GM12878 (cell line): ENCODE measurements around the gene KLHL3. TPM values are rescaled to one million over a fixed set of nuclear protein-coding genes. Genes with fewer than 3 reads are reported as not detected.

Source experiments
- ATAC-seq: fragments of 200-7000 bp; cut with Tn5 transposase; 3 replicates; pipeline ENCODE4 v1.9.1; 2020; ENCODE audit warnings: mild to moderate bottlenecking, moderate library complexity
- BruUV-seq: library from RNA; stranded (reverse); fragments of 400-500 nt; replicated peaks from 2 replicates; lab custom pipeline; 2021; lab: Mats Ljungman, UMichigan
- CTCF ChIA-PET: fragments of 300-600 bp; sonication (Branson Sonifier 250); formaldehyde crosslinking; extraction: SDS; loops from one replicate; lab custom pipeline; 2021; ENCODE audit warnings: inconsistent platforms; lab: Yijun Ruan, JAX
- POLR2A ChIA-PET: fragments of 350-600 bp; formaldehyde crosslinking; extraction: SDS; loops from one replicate; lab custom pipeline; 2021; ENCODE audit warnings: inconsistent platforms; lab: Charles Lee
- RAD21 ChIA-PET: fragments of 300-600 bp; sonication (Branson Sonifier 250); formaldehyde crosslinking; loops from one replicate; lab custom pipeline; 2023; ENCODE audit warnings: antibody characterized with exemption; ENCODE audit not compliant: unreplicated experiment; lab: Charles Lee
- SMC1A ChIA-PET: fragments of 300-600 bp; sonication (Branson Sonifier 250); formaldehyde crosslinking; loops from one replicate; lab custom pipeline; 2023; ENCODE audit not compliant: unreplicated experiment, uncharacterized antibody; lab: Charles Lee
- DNase-seq: peaks from one replicate; pipeline ENCODE4 v3.0.0-alpha.2; 2011; ENCODE audit warnings: low read depth, low spot score
- FAIRE-seq: peaks from 3 replicates; lab custom pipeline; 2011; peaks lifted over from hg19 to GRCh38; lab: Jason Lieb, UNC
- H2AFZ ChIP-seq: 2 replicates; pipeline ENCODE4 v1.6.0; 2011; ENCODE audit warnings: low read depth, low read length, control low read depth; ENCODE audit not compliant: control insufficient read depth
- H3K27ac ChIP-seq: 2 replicates; pipeline ENCODE4 v1.5.1; 2011; ENCODE audit warnings: control low read depth; ENCODE audit not compliant: control insufficient read depth, insufficient read depth
- H3K27me3 ChIP-seq, 2 experiments: replicated peaks in 1 of 2; 2 replicates each; pipeline versions ENCODE4 v1.6.0 to v1.6.1; 2011; ENCODE audit warnings: low read length in 1 of 2; ENCODE audit not compliant: control insufficient read depth in 2 of 2, insufficient read depth in 2 of 2
- H3K36me3 ChIP-seq, 2 experiments: 2 replicates each; pipeline ENCODE4 v1.5.1; 2011; ENCODE audit warnings: low read length in 1 of 2; ENCODE audit not compliant: control insufficient read depth in 2 of 2, insufficient read depth in 2 of 2
- H3K4me1 ChIP-seq: 2 replicates; pipeline ENCODE4 v1.6.1; 2011; ENCODE audit warnings: mild to moderate bottlenecking, low read length, moderate library complexity, mixed read lengths; ENCODE audit not compliant: control insufficient read depth, insufficient read depth
- H3K4me2 ChIP-seq: 2 replicates; pipeline ENCODE4 v1.6.0; 2011; ENCODE audit warnings: control low read depth; ENCODE audit not compliant: control insufficient read depth, insufficient read depth
- H3K4me3 ChIP-seq: fragments of 200-600 bp; sonication (generic); 2 replicates; pipeline ENCODE4 v1.5.1; 2016
- H3K79me2 ChIP-seq: 2 replicates; pipeline ENCODE4 v1.6.0; 2011; ENCODE audit warnings: low read length; ENCODE audit not compliant: control insufficient read depth, insufficient read depth
- H3K9ac ChIP-seq: 2 replicates; pipeline ENCODE4 v1.8.0; 2011; ENCODE audit warnings: low read length, control low read depth, mixed read lengths; ENCODE audit not compliant: control insufficient read depth, insufficient read depth
- H3K9me3 ChIP-seq: replicated peaks from 3 replicates; pipeline ENCODE4 v1.5.1; 2011; ENCODE audit warnings: mild to moderate bottlenecking, low read length; ENCODE audit not compliant: control insufficient read depth, insufficient read depth
- H4K20me1 ChIP-seq: 2 replicates; pipeline ENCODE4 v1.6.0; 2011; ENCODE audit not compliant: control insufficient read depth, insufficient read depth
- CBX5 ChIP-seq: sonication (generic); IDR thresholded peaks from 2 replicates; pipeline ENCODE4 v1.6.1; 2016; ENCODE audit warnings: low read depth, moderate library complexity, mild to moderate bottlenecking, inconsistent platforms
- EGR1 ChIP-seq, 2 experiments: IDR thresholded peaks; 1 replicate in 1 of 2; 2 replicates in 1 of 2; pipeline ENCODE4 v1.6.1; 2011 to 2012; ENCODE audit warnings: low read depth in 2 of 2, low read length in 2 of 2, borderline replicate concordance in 1 of 2, mild to moderate bottlenecking in 1 of 2, moderate library complexity in 1 of 2
- EZH2 ChIP-seq: IDR thresholded peaks from 2 replicates; pipeline ENCODE4 v1.6.1; 2012; ENCODE audit warnings: low read depth, mild to moderate bottlenecking, control low read depth, inconsistent platforms, low read length, borderline replicate concordance; ENCODE audit not compliant: control insufficient read depth
- FOS ChIP-seq: IDR thresholded peaks from 3 replicates; pipeline ENCODE4 v1.6.1; 2011; ENCODE audit warnings: borderline replicate concordance; ENCODE audit not compliant: insufficient read length; ENCODE audit errors: extremely low read depth
- MEF2B ChIP-seq: fragments of 450-650 bp; IDR thresholded peaks from 2 replicates; pipeline ENCODE4 v1.6.1; 2018; ENCODE audit warnings: mild to moderate bottlenecking, moderate library complexity; ENCODE audit not compliant: partially characterized antibody, poor library complexity, severe bottlenecking
- NFXL1 ChIP-seq: fragments of 450-650 bp; IDR thresholded peaks from 2 replicates; pipeline ENCODE4 v1.6.1; 2017; ENCODE audit warnings: antibody characterized with exemption, mild to moderate bottlenecking, borderline replicate concordance
- NRF1 ChIP-seq: conservative IDR thresholded peaks from 2 replicates; pipeline ENCODE4 v1.6.1; 2011; ENCODE audit warnings: mild to moderate bottlenecking, low read depth, low read length, improper control_type of control experiment
- POLR2AphosphoS5 ChIP-seq: IDR thresholded peaks from 2 replicates; pipeline ENCODE4 v1.6.1; 2011; ENCODE audit warnings: mild to moderate bottlenecking, low read length, inconsistent platforms
- SMARCA5 ChIP-seq: fragments of 450-650 bp; IDR thresholded peaks from 2 replicates; pipeline ENCODE4 v1.6.1; 2017; ENCODE audit warnings: mild to moderate bottlenecking
- SUPT20H ChIP-seq: IDR thresholded peaks from 2 replicates; pipeline ENCODE4 v1.6.1; 2011; ENCODE audit warnings: low read depth, mild to moderate bottlenecking, low read length, moderate library complexity, borderline replicate concordance; ENCODE audit not compliant: control insufficient read depth
- TCF3 ChIP-seq: IDR thresholded peaks from 2 replicates; pipeline ENCODE4 v1.6.1; 2012; ENCODE audit warnings: low read depth, mild to moderate bottlenecking, low read length, borderline replicate concordance; ENCODE audit not compliant: insufficient read depth
- ZNF24 ChIP-seq: fragments of 450-650 bp; IDR thresholded peaks from 2 replicates; pipeline ENCODE4 v1.6.1; 2017; ENCODE audit warnings: antibody characterized with exemption, mild to moderate bottlenecking
- WGBS: methylation state at CpG from one replicate; pipeline ENCODE4 v1.1.6; 2016; ENCODE audit warnings: low lambda C conversion rate; ENCODE audit not compliant: insufficient replicate concordance, insufficient coverage; ENCODE audit errors: missing lambda C conversion rate; 5-methylcytosine and 5-hydroxymethylcytosine counted together
- in situ Hi-C: fragments of 300-500 bp; cut with MboI; formaldehyde crosslinking; loops from 9 replicates; pipeline ENCODE4 v1.14.3; 2018; ENCODE audit warnings: mixed read lengths
- intact Hi-C: fragments of 100-400 bp; cut with micrococcal nuclease; formaldehyde crosslinking; loops from one replicate; pipeline ENCODE4 v1.14.2; 2022; ENCODE audit not compliant: unreplicated experiment
- polyA plus RNA-seq, 11 experiments: library from polyadenylated mRNA; depleted of rRNA in 4 of 11; unstranded in 6 of 11; stranded (reverse) in 5 of 11; fragments of >200 nt; fragmentation: Nextera tagmentation in 4 of 11; fragmentation: Illumina TruSeq in 1 of 11; extraction: Ambion mirVana in 4 of 11; extraction: Trizol in 1 of 11; gene quantifications; 1 replicate in 1 of 11; 2 replicates in 10 of 11; pipeline versions ENCODE4 v1.2.1 to v1.2.3, GENCODE V29; 2011 to 2016; ENCODE audit warnings: inconsistent platforms in 2 of 11, missing spikeins in 2 of 11, low read depth in 1 of 11
- total RNA-seq, 4 experiments: library from RNA; depleted of rRNA in 3 of 4; stranded (reverse); fragments of >200 nt in 3 of 4; fragmentation: Illumina TruSeq in 1 of 4; extraction: Trizol in 1 of 4; gene quantifications; 2 replicates each; pipeline versions ENCODE4 v1.2.1 to v1.2.3, GENCODE V29; 2013 to 2021
- TF ChIP-seq, protein P1 (sequence below): IDR thresholded peaks from 2 replicates; pipeline ENCODE4 v1.6.1; 2011; ENCODE audit warnings: mild to moderate bottlenecking, low read depth, low read length, moderate library complexity; ENCODE audit not compliant: insufficient replicate concordance
- TF ChIP-seq, protein P2 (sequence below): IDR thresholded peaks from 2 replicates; pipeline ENCODE4 v1.6.1; 2012; ENCODE audit warnings: low read depth, low read length, improper control_type of control experiment
- TF ChIP-seq, protein P3 (sequence below): fragments of 150-350 bp; IDR thresholded peaks from 2 replicates; pipeline ENCODE4 v1.6.1; 2014; ENCODE audit warnings: mild to moderate bottlenecking, low read depth, low read length
- TF ChIP-seq, protein P4 (sequence below): fragments of 450-650 bp; formaldehyde crosslinking; IDR thresholded peaks from 2 replicates; pipeline ENCODE4 v1.5.0; 2022; ENCODE audit warnings: mild to moderate bottlenecking, missing genetic modification characterization

KLHL3 gene
- total and polyA plus RNA-seq, 10 of the 15 experiments (the other 5 are each of a cell fraction or from before 2014, with no cell fraction given) = 1.7 to 11.7 (median 5.6) TPM

DNA sequence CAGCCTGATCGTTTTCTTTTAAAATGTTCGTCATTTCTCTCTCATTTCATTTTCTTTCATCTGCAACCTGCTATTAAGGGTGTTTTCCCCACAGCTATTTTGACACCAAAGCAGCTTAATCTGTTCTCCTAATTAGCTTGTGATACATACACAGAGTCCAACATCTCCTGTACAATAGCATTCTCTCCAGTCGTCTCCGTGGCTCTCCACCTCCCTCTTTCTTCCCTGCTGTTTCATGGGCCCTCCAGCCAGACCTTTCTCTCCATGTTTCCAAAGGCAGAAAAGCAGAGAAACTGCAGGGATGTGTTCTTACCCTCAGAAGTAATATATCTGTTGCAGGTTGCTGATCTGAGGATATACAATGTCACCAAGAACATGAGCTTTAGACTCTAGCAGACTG, 148.0 kb downstream of the KLHL3 start (continued):
- TF ChIP-seq, protein P1, sequence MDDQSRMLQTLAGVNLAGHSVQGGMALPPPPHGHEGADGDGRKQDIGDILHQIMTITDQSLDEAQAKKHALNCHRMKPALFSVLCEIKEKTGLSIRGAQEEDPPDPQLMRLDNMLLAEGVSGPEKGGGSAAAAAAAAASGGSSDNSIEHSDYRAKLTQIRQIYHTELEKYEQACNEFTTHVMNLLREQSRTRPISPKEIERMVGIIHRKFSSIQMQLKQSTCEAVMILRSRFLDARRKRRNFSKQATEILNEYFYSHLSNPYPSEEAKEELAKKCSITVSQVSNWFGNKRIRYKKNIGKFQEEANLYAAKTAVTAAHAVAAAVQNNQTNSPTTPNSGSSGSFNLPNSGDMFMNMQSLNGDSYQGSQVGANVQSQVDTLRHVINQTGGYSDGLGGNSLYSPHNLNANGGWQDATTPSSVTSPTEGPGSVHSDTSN = no peak
- TF ChIP-seq EGR1 (IDR thresholded peaks at IDR 0.05; ENCODE audit: borderline replicate concordance in 1 of 2, low read depth in 2 of 2, low read length in 2 of 2) = no peak
- no peak for TF ChIP-seq NFXL1
- TF ChIP-seq, protein P2, sequence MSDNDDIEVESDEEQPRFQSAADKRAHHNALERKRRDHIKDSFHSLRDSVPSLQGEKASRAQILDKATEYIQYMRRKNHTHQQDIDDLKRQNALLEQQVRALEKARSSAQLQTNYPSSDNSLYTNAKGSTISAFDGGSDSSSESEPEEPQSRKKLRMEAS = no peak
- TF ChIP-seq NRF1 = no peak
- no peak for TF ChIP-seq EZH2
- no peak for TF ChIP-seq MEF2B
- TF ChIP-seq FOS = no peak

DNA sequence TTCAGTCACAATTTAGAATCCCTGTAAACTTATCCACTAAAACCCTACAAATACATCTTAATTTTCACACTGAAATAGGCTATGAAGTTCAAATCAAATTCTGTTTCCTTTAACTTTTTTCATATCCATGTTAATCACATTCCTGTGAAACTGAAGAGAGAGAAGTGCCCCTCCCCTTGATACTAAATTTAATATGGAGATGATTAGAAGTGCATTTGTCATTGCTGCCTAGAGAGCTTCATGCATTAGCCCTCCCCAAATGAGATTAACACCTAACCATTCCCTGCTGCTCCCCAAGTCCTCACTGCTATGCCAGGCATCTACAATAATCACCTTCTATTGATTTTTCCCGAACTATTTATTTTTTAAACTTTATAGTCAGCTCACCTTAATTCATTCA, 151.6 kb downstream of the KLHL3 start:
- ChIA-PET POLR2A (no interaction called here), SMC1A (interaction anchor here (1.0 kb wide), 1 partner anchor 28 kb away, joined by 3 read pairs; no protein-coding TSS in a partner anchor), RAD21 (no interaction called here), CTCF (interaction anchor here (0.9 to 1.2 kb wide), 2 partner anchors 159 to 523 kb away, joined by 3 to 5 read pairs; no protein-coding TSS in a partner anchor)
- no peak overlapping the region for H3K4me3 ChIP-seq
- DNase-seq = no peak
- no peaks in the 10 kb centered on the region for H3K4me1 ChIP-seq
- H2AFZ ChIP-seq = no peak overlapping the region
- no peak overlapping the region for H3K27ac ChIP-seq
- intact Hi-C loops = no loop called here
- FAIRE-seq = no peak
- no peaks in the 10 kb centered on the region for H3K36me3 ChIP-seq
- no TSS peak for BruUV-seq
- no peak for ATAC-seq
- no peaks in the 10 kb centered on the region for H3K79me2 ChIP-seq
- in situ Hi-C loops = no loop called here
- no peaks in the 10 kb centered on the region for H4K20me1 ChIP-seq
- H3K27me3 ChIP-seq = peaks cover 0 to 2% of the 10 kb centered on the region in 2 experiments; a peak in 2 of 4 replicates
- WGBS = 0% methylated on average over 1 of the region's 1 CpG
- H3K9ac ChIP-seq = no peak overlapping the region
- no peaks in the 10 kb centered on the region for H3K9me3 ChIP-seq
- no peak overlapping the region for H3K4me2 ChIP-seq
- TF ChIP-seq FOS = no peak
- TF ChIP-seq SUPT20H = no peak
- no peak for TF ChIP-seq ZNF24
- TF ChIP-seq POLR2AphosphoS5 = no peak
- TF ChIP-seq CBX5 = no peak
- TF ChIP-seq, protein P3, sequence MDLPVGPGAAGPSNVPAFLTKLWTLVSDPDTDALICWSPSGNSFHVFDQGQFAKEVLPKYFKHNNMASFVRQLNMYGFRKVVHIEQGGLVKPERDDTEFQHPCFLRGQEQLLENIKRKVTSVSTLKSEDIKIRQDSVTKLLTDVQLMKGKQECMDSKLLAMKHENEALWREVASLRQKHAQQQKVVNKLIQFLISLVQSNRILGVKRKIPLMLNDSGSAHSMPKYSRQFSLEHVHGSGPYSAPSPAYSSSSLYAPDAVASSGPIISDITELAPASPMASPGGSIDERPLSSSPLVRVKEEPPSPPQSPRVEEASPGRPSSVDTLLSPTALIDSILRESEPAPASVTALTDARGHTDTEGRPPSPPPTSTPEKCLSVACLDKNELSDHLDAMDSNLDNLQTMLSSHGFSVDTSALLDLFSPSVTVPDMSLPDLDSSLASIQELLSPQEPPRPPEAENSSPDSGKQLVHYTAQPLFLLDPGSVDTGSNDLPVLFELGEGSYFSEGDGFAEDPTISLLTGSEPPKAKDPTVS = no peak
- no peak for TF ChIP-seq SMARCA5
- TF ChIP-seq TCF3 = no peak
- TF ChIP-seq, protein P4, sequence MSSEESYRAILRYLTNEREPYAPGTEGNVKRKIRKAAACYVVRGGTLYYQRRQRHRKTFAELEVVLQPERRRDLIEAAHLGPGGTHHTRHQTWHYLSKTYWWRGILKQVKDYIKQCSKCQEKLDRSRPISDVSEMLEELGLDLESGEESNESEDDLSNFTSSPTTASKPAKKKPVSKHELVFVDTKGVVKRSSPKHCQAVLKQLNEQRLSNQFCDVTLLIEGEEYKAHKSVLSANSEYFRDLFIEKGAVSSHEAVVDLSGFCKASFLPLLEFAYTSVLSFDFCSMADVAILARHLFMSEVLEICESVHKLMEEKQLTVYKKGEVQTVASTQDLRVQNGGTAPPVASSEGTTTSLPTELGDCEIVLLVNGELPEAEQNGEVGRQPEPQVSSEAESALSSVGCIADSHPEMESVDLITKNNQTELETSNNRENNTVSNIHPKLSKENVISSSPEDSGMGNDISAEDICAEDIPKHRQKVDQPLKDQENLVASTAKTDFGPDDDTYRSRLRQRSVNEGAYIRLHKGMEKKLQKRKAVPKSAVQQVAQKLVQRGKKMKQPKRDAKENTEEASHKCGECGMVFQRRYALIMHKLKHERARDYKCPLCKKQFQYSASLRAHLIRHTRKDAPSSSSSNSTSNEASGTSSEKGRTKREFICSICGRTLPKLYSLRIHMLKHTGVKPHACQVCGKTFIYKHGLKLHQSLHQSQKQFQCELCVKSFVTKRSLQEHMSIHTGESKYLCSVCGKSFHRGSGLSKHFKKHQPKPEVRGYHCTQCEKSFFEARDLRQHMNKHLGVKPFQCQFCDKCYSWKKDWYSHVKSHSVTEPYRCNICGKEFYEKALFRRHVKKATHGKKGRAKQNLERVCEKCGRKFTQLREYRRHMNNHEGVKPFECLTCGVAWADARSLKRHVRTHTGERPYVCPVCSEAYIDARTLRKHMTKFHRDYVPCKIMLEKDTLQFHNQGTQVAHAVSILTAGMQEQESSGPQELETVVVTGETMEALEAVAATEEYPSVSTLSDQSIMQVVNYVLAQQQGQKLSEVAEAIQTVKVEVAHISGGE (CRISPR knock-in tag) = no peak
